Measurements from ENCODE around the gene TEAD1.

Gene TEAD1

DNA sequence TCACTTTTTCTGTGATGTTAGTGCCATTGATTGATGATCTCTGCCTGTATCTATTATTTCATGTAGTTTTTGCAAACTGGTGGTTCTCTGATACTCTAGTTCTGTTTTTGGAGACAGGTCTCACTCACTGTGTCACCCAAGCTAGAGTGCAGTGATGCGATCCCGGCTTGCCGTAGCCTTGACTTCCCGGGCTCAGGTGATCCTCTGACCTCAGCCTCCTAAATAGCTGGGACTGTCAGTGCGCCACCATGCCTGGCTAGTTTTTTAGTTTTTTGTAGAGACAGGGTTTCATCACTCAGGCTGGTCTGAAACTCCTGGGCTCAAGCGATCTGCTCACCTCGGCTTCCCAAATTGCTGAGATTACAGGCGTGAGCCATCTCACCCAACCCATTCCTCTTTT, 16.4 kb downstream of the TEAD1 start:
- no peak for DNase-seq (ENCODE audit: low read depth)
- no peak overlapping the region for H3K4me3 ChIP-seq (ENCODE audit: low read length)
- TF ChIP-seq, protein P1, sequence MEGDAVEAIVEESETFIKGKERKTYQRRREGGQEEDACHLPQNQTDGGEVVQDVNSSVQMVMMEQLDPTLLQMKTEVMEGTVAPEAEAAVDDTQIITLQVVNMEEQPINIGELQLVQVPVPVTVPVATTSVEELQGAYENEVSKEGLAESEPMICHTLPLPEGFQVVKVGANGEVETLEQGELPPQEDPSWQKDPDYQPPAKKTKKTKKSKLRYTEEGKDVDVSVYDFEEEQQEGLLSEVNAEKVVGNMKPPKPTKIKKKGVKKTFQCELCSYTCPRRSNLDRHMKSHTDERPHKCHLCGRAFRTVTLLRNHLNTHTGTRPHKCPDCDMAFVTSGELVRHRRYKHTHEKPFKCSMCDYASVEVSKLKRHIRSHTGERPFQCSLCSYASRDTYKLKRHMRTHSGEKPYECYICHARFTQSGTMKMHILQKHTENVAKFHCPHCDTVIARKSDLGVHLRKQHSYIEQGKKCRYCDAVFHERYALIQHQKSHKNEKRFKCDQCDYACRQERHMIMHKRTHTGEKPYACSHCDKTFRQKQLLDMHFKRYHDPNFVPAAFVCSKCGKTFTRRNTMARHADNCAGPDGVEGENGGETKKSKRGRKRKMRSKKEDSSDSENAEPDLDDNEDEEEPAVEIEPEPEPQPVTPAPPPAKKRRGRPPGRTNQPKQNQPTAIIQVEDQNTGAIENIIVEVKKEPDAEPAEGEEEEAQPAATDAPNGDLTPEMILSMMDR (conservative IDR thresholded peaks at IDR 0.05; ENCODE audit: low read length) = no peak

- TF ChIP-seq, protein P1 (conservative IDR thresholded peaks at IDR 0.05; ENCODE audit: low read length) = no peak
- no peak overlapping the region for H3K4me3 ChIP-seq (ENCODE audit: low read length)
- DNase-seq (ENCODE audit: low read depth) = no peak
These were observed 17.3 kb downstream of the TEAD1 start for GRCh38 chr11:12691473-12691872.

DNA sequence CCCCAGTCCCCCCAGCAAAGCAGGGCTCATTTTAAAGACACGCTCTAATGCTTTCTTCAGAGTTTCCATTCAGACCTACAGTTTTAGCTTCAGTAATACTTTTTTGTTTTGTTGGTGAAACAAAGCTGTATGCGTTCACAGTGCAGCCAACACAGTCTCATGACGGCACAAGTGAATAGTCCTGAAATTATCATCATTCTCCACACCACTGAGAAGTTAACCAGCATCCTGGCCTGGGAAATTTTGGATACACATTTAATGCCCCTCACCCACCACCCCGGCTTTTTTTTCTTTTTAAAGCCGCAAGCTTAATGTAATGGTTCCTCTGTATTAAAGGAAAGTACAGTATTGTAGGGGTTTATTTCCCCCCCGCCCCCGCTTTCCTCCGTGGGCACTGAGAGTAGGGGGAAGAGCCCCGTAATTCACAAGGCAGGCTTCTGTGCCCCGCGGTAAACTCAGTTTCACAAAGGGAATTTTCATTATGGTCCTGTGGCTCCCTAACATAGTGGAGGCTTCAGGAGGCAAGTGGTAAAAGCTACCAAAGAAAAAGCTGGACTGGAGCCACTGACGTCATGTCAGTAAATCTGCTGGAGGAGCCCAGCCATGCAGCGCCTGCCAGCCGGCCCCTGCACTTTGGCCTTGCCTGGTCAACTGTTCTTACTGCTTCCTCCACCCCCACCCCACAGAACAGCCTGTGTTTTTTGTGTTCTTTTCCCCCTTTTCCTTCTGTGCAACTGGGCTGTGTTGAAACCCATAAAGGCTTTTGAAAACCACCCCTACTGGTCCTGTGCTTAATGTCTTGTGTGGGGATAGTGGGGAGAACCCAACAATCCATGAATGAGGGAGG, 18.2 kb downstream of the TEAD1 start:
- TF ChIP-seq, protein P1 (conservative IDR thresholded peaks at IDR 0.05; ENCODE audit: low read length) = no peak; the same call in 1 of the 2 replicates
- peak; percentile 90 for DNase-seq (ENCODE audit: low read depth)
- H3K4me3 ChIP-seq (ENCODE audit: low read length) = peak overlapping the region; percentile 27

DNA sequence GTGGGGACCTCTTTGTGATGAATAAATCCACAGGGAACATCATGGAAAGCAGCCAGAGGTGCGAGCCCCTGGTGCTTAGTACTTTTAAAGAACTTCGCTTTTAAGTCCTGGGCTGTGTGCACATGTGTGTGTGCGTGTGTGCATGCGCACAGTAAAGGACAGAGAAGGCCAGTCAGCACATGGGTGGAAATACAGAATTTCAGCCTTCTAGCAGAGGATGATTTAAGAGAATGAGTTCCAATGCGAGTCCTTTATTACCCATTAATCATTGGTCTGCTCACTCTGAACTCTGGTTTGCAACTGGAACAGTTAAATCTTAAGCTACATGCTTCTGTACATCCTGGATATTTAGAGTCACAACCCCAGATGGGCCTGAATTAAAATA, 18.9 kb downstream of the TEAD1 start:
- peak overlapping the region; percentile 27 for H3K4me3 ChIP-seq (ENCODE audit: low read length)
- DNase-seq (ENCODE audit: low read depth) = no peak
- TF ChIP-seq, protein P1 (conservative IDR thresholded peaks at IDR 0.05; ENCODE audit: low read length) = no peak

DNA sequence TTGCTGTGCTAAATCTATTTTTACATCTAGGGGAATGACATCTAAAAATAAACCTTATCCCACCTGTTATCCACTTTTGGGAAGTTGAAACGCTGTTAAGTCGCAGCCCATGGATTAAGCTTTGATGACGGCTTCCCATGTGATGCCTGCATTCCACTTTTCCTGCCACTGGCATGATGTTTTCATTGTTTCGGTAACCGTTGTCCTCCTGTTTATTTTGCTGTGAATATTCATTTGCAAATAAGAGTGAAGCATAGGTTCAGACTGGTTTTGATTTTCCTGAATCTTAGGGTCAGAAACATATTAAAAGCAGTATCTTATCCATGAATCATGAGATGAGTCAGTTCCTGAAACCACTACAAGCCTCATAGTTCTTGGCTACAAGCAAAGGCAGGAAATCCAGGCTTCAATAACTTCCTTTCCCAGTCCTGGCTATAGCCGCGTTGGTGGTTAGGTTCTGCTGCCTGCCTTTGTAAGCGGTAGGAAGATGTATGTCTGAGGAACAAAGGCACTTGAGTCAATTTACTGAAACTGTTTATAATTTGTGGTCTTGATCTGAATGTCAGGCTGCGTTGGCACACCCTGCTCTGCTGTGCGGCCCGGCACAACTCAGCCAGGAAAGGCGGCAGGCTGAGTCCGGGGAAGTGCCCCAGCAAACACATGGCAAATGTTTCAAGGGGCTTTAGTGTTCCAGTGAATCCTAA, 19.4 kb downstream of the TEAD1 start:
- peak overlapping the region; percentile 36 for H3K4me3 ChIP-seq (ENCODE audit: low read length)
- peak; percentile 98 for DNase-seq (ENCODE audit: low read depth)

GRCh38 chr11:12694183-12694531, 19.9 kb downstream of the TEAD1 start:
- H3K4me3 ChIP-seq (ENCODE audit: low read length) = peak overlapping the region; percentile 36
- TF ChIP-seq, protein P1 (conservative IDR thresholded peaks at IDR 0.05; ENCODE audit: low read length) = no peak
- DNase-seq (ENCODE audit: low read depth) = no peak

More for the DNA sequence above, 19.4 kb downstream of the TEAD1 start:
- TF ChIP-seq, protein P1 (conservative IDR thresholded peaks at IDR 0.05; ENCODE audit: low read length) = no peak

Data from AG10803 (cell line).